KG1 (cell line): ENCODE results near the gene DPYSL4.

Source experiments
- DNase-seq: peaks from one replicate; lab custom pipeline; 2025; lab: John Stamatoyannopoulos, UW

The DPYSL4 gene

GRCh38 chr10:132228616-132229015 is 41.9 kb downstream of the DPYSL4 start:
- DNase-seq = no peak

GRCh38 chr10:132229096-132229495 is 42.3 kb downstream of the DPYSL4 start:
- DNase-seq = no peak

- no peak for DNase-seq
Observed at GRCh38 chr10:132229834-132230556, 43.2 kb downstream of the DPYSL4 start.

GRCh38 chr10:132230557-132231210 is 43.9 kb downstream of the DPYSL4 start:
- no peak for DNase-seq

GRCh38 chr10:132231656-132232022 is 44.9 kb downstream of the DPYSL4 start:
- DNase-seq = no peak

GRCh38 chr10:132232023-132232951 is 45.5 kb downstream of the DPYSL4 start:
- DNase-seq = peak; percentile 11

- DNase-seq = no peak
Observed at GRCh38 chr10:132232981-132233380, 46.2 kb downstream of the DPYSL4 start.

- DNase-seq = no peak
Observed at GRCh38 chr10:132233501-132234085, 46.8 kb downstream of the DPYSL4 start.

GRCh38 chr10:132234860-132235259 is 48.1 kb downstream of the DPYSL4 start:
- DNase-seq = no peak

- DNase-seq = no peak
Observed at GRCh38 chr10:132236161-132236560, 49.4 kb downstream of the DPYSL4 start.

- DNase-seq = no peak
Observed at GRCh38 chr10:132236881-132237280, 50.1 kb downstream of the DPYSL4 start.

GRCh38 chr10:132237396-132237795 is 50.6 kb downstream of the DPYSL4 start:
- DNase-seq = no peak

- DNase-seq = no peak
Observed at GRCh38 chr10:132237871-132238270, 51.1 kb downstream of the DPYSL4 start.

- DNase-seq = no peak
Observed at GRCh38 chr10:132238371-132239125, 51.8 kb downstream of the DPYSL4 start.

- no peak for DNase-seq
Observed at GRCh38 chr10:132239126-132240031, 52.6 kb downstream of the DPYSL4 start.

GRCh38 chr10:132240156-132240555 is 53.4 kb downstream of the DPYSL4 start:
- DNase-seq = no peak

- DNase-seq = no peak
Observed at GRCh38 chr10:132240581-132240980, 53.8 kb downstream of the DPYSL4 start.

GRCh38 chr10:132241086-132241485 is 54.3 kb downstream of the DPYSL4 start:
- no peak for DNase-seq

GRCh38 chr10:132241496-132241895 is 54.7 kb downstream of the DPYSL4 start:
- no peak for DNase-seq

GRCh38 chr10:132242103-132242840 is 55.5 kb downstream of the DPYSL4 start:
- DNase-seq = no peak
